IPS-20b (cell line): Measurements from ENCODE around the gene COL6A1.
"Not testable (repeated sequence)": the region's sequence is repeated elsewhere in the genome, so short reads cannot be mapped to it uniquely, and the experiment has no call there.

Experiments used
- H3K27ac ChIP-seq: one replicate; pipeline ENCODE4 v1.5.1; 2013; ENCODE audit warnings: low read length
- H3K27me3 ChIP-seq: 2 replicates; pipeline ENCODE4 v1.6.1; 2013; ENCODE audit warnings: mild to moderate bottlenecking, low read length, inconsistent platforms; ENCODE audit not compliant: insufficient read depth
- H3K36me3 ChIP-seq: 2 replicates; pipeline ENCODE4 v1.6.1; 2013; ENCODE audit warnings: low read depth, mild to moderate bottlenecking, inconsistent platforms, low read length, moderate library complexity; ENCODE audit not compliant: insufficient read depth
- H3K4me1 ChIP-seq: 2 replicates; pipeline ENCODE4 v1.6.1; 2013; ENCODE audit warnings: mild to moderate bottlenecking, control low read depth, inconsistent platforms, low read length, moderate library complexity; ENCODE audit not compliant: insufficient read depth
- H3K4me3 ChIP-seq: 2 replicates; pipeline ENCODE4 v1.5.1; 2013; ENCODE audit warnings: mild to moderate bottlenecking, low read length, inconsistent platforms
- H3K9ac ChIP-seq: 2 replicates; pipeline ENCODE4 v1.6.1; 2013; ENCODE audit warnings: low read depth, mild to moderate bottlenecking, inconsistent platforms, low read length, moderate library complexity
- H3K9me3 ChIP-seq: 2 replicates; pipeline ENCODE4 v1.6.1; 2013; ENCODE audit warnings: mild to moderate bottlenecking, low read depth, low read length, inconsistent platforms; ENCODE audit not compliant: insufficient read depth

COL6A1 gene

GRCh38 chr21:46000731-46001641 lies 19.4 kb downstream of the COL6A1 start:
- H3K9me3 ChIP-seq = no peaks in the 10 kb centered on the region
- H3K27me3 ChIP-seq = no peaks in the 10 kb centered on the region
- no peaks in the 10 kb centered on the region for H3K4me1 ChIP-seq
- H3K27ac ChIP-seq = no peak overlapping the region
- no peak overlapping the region for H3K9ac ChIP-seq
- H3K36me3 ChIP-seq = peaks cover 5% of the 10 kb centered on the region; the same call in 1 of the 2 replicates
- no peak overlapping the region for H3K4me3 ChIP-seq

DNA sequence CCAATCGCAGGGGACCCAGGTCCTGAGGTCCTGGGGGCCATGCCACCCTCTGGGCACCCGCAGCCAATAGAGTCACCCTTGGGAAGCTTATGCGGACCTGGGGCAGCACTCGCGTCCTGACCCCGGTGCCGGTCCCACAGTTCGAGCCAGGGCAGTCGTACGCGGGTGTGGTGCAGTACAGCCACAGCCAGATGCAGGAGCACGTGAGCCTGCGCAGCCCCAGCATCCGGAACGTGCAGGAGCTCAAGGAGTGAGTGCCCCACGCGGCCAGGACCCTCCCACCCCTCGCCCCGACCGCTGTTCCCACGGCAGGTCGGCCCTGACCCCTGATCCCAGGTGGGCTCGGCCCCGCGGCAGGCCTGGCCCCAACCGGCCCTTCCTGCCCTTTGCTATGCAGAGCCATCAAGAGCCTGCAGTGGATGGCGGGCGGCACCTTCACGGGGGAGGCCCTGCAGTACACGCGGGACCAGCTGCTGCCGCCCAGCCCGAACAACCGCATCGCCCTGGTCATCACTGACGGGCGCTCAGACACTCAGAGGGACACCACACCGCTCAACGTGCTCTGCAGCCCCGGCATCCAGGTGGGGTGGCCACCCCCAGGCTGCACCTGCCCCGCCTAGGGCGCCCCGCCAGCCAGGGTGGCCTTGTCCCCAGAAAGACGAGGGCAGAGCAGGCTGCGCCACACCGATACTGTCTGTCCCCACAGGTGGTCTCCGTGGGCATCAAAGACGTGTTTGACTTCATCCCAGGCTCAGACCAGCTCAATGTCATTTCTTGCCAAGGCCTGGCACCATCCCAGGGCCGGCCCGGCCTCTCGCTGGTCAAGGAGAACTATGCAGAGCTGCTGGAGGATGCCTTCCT lies 20.5 kb downstream of the COL6A1 start:
- H3K4me1 ChIP-seq = no peaks in the 10 kb centered on the region
- no peak overlapping the region for H3K27ac ChIP-seq
- no peak overlapping the region for H3K9ac ChIP-seq
- H3K36me3 ChIP-seq = peaks cover 5% of the 10 kb centered on the region; the same call in 1 of the 2 replicates
- H3K9me3 ChIP-seq = no peaks in the 10 kb centered on the region
- no peaks in the 10 kb centered on the region for H3K27me3 ChIP-seq
- H3K4me3 ChIP-seq = no peak overlapping the region

GRCh38 chr21:46002841-46003574 lies 21.4 kb downstream of the COL6A1 start:
- Histone ChIP-seq H3K36me3 (peaks cover 5% of the 10 kb centered on the region; the same call in 1 of the 2 replicates), H3K27ac (no peak overlapping the region), H3K9ac (no peak overlapping the region)

DNA sequence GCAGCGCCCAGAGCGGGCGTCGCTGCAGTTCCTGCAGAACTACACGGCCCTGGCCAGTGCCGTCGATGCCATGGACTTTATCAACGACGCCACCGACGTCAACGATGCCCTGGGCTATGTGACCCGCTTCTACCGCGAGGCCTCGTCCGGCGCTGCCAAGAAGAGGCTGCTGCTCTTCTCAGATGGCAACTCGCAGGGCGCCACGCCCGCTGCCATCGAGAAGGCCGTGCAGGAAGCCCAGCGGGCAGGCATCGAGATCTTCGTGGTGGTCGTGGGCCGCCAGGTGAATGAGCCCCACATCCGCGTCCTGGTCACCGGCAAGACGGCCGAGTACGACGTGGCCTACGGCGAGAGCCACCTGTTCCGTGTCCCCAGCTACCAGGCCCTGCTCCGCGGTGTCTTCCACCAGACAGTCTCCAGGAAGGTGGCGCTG lies 22.0 kb downstream of the COL6A1 start:
- Histone ChIP-seq H3K27me3 (no peaks in the 10 kb centered on the region), H3K36me3 (peaks cover 5% of the 10 kb centered on the region; the same call in 1 of the 2 replicates), H3K9ac (no peak overlapping the region)

More at GRCh38 chr21:46002841-46003574, 21.4 kb downstream of the COL6A1 start:
- Histone ChIP-seq H3K9me3 (no peaks in the 10 kb centered on the region), H3K4me3 (no peak overlapping the region), H3K27me3 (no peaks in the 10 kb centered on the region), H3K4me1 (no peaks in the 10 kb centered on the region)

DNA sequence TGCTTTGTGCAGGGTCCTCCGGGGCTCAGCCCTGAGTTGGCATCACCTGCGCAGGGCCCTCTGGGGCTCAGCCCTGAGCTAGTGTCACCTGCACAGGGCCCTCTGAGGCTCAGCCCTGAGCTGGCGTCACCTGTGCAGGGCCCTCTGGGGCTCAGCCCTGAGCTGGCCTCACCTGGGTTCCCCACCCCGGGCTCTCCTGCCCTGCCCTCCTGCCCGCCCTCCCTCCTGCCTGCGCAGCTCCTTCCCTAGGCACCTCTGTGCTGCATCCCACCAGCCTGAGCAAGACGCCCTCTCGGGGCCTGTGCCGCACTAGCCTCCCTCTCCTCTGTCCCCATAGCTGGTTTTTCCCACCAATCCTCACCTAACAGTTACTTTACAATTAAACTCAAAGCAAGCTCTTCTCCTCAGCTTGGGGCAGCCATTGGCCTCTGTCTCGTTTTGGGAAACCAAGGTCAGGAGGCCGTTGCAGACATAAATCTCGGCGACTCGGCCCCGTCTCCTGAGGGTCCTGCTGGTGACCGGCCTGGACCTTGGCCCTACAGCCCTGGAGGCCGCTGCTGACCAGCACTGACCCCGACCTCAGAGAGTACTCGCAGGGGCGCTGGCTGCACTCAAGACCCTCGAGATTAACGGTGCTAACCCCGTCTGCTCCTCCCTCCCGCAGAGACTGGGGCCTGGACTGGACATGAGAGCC lies 22.7 kb downstream of the COL6A1 start:
- Histone ChIP-seq H3K4me3 (no peak overlapping the region), H3K27ac (no peak overlapping the region), H3K9ac (no peak overlapping the region)

More for the DNA sequence above, 22.0 kb downstream of the COL6A1 start:
- H3K4me3 ChIP-seq = no peak overlapping the region
- H3K27ac ChIP-seq = no peak overlapping the region
- H3K9me3 ChIP-seq = no peaks in the 10 kb centered on the region
- H3K4me1 ChIP-seq = no peaks in the 10 kb centered on the region

DNA sequence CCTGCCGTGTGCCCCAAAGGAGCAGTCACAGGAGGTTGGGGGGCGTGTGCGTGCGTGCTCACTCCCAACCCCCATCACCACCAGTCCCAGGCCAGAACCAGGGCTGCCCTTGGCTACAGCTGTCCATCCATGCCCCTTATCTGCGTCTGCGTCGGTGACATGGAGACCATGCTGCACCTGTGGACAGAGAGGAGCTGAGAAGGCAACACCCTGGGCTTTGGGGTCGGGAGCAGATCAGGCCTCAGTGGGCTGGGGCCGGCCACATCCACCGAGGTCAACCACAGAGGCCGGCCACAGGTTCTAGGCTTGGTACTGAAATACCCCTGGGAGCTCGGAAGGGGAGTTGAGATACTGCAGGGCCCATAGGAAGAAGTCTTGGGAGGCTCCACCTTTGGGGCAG lies 23.5 kb downstream of the COL6A1 start:
- Histone ChIP-seq H3K4me1 (no peaks in the 10 kb centered on the region), H3K9ac (no peak overlapping the region), H3K4me3 (no peak overlapping the region), H3K27me3 (no peaks in the 10 kb centered on the region), H3K27ac (no peak overlapping the region), H3K9me3 (no peaks in the 10 kb centered on the region), H3K36me3 (peaks cover 5% of the 10 kb centered on the region; the same call in 1 of the 2 replicates)

More for the DNA sequence above, 22.7 kb downstream of the COL6A1 start:
- Histone ChIP-seq H3K4me1 (no peaks in the 10 kb centered on the region), H3K27me3 (no peaks in the 10 kb centered on the region), H3K36me3 (peaks cover 5% of the 10 kb centered on the region; the same call in 1 of the 2 replicates), H3K9me3 (no peaks in the 10 kb centered on the region)

DNA sequence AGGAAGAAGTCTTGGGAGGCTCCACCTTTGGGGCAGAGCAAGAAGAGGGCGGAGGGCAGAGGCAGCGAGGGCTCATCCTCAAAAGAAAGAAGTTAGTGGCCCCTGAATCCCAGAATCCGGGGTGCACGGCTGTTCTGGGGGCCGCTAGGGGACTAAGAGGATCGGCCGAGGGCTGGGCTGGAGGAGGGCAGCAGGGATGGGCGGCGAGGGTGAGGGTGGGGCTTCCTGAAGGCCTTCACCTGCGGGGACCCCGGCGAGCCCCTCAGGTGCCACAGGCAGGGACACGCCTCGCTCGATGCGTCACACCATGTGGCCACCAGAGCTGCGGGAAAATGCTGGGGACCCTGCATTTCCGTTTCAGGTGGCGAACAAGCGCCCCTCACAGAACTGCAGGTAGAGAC lies 23.9 kb downstream of the COL6A1 start:
- Histone ChIP-seq H3K36me3 (peaks cover 5% of the 10 kb centered on the region; the same call in 1 of the 2 replicates), H3K4me3 (no peak overlapping the region), H3K27me3 (no peaks in the 10 kb centered on the region), H3K9ac (no peak overlapping the region), H3K27ac (no peak overlapping the region), H3K4me1 (no peaks in the 10 kb centered on the region), H3K9me3 (no peaks in the 10 kb centered on the region)

DNA sequence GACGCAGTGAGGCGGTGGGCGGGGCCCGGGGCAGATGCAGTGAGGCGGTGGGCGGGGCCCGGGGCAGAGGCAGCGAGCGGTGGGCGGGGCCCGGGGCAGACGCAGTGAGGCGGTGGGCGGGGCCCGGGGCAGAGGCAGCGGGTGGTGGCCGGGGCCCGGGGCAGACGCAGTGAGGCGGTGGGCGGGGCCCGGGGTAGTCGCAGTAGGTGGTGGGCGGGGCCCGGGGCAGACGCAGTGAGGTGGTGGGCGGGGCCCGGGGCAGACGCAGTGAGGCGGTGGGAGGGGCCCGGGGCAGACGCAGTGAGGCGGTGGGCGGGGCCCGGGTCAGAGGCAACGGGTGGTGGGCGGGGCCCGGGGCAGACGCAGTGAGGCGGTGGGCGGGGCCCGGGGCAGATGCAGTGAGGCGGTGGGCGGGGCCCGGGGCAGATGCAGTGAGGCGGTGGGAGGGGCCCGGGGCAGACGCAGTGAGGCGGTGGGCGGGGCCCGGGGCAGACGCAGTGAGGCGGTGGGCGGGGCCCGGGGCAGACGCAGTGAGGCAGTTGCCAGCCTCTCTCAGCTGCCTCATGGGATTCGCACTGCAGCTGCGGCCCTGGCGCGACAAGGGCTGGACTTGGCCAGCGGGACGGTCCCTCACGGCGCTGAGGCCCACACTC lies 24.4 kb downstream of the COL6A1 start:
- not testable (repeated sequence) for H3K9ac ChIP-seq, H3K4me1 ChIP-seq, H3K4me3 ChIP-seq, H3K27ac ChIP-seq, H3K27me3 ChIP-seq, H3K9me3 ChIP-seq, H3K36me3 ChIP-seq

- H3K27me3 ChIP-seq = no peaks in the 10 kb centered on the region
- no peak overlapping the region for H3K4me3 ChIP-seq
- no peaks in the 10 kb centered on the region for H3K4me1 ChIP-seq
- H3K36me3 ChIP-seq = no peaks in the 10 kb centered on the region
- H3K27ac ChIP-seq = no peak overlapping the region
- no peak overlapping the region for H3K9ac ChIP-seq
- no peaks in the 10 kb centered on the region for H3K9me3 ChIP-seq
Observed at GRCh38 chr21:46006547-46007491, 25.2 kb downstream of the COL6A1 start.

GRCh38 chr21:46007492-46007868 lies 25.9 kb downstream of the COL6A1 start:
- no peaks in the 10 kb centered on the region for H3K4me1 ChIP-seq
- H3K27me3 ChIP-seq = no peaks in the 10 kb centered on the region
- no peak overlapping the region for H3K9ac ChIP-seq

More at GRCh38 chr21:46007492-46007868, 25.9 kb downstream of the COL6A1 start:
- no peak overlapping the region for H3K4me3 ChIP-seq
- H3K36me3 ChIP-seq = no peaks in the 10 kb centered on the region
- H3K27ac ChIP-seq = no peak overlapping the region
- no peaks in the 10 kb centered on the region for H3K9me3 ChIP-seq
